Measurements from ENCODE around the gene FLYWCH2.
"Not testable (repeated sequence)": the region's sequence is repeated elsewhere in the genome, so short reads cannot be mapped to it uniquely, and the experiment has no call there.

FLYWCH2 gene

GRCh38 chr16:2907084-2907753 is 24.2 kb downstream of the FLYWCH2 start:
- not testable (repeated sequence) for H3K36me3 ChIP-seq (ENCODE audit: insufficient read depth); H3K27ac ChIP-seq; H3K9ac ChIP-seq; H4K20me1 ChIP-seq (ENCODE audit: insufficient read depth); H3K4me3 ChIP-seq (IDR thresholded peaks at IDR 0.05; ENCODE audit: insufficient read depth, low read depth, low read length); H3K79me2 ChIP-seq (ENCODE audit: insufficient read depth, low read depth)
- peak overlapping the region; percentile 27; the same call in 1 of the 2 replicates for H2AFZ ChIP-seq (ENCODE audit: low read depth)
- peaks cover 26% of the 10 kb centered on the region for H3K27me3 ChIP-seq (ENCODE audit: insufficient read depth, low read depth)
- peaks cover 33% of the 10 kb centered on the region for H3K4me1 ChIP-seq (ENCODE audit: low read depth, poor library complexity, severe bottlenecking)
- H3K4me2 ChIP-seq: peak overlapping the region; percentile 53
- TF ChIP-seq, protein P1, sequence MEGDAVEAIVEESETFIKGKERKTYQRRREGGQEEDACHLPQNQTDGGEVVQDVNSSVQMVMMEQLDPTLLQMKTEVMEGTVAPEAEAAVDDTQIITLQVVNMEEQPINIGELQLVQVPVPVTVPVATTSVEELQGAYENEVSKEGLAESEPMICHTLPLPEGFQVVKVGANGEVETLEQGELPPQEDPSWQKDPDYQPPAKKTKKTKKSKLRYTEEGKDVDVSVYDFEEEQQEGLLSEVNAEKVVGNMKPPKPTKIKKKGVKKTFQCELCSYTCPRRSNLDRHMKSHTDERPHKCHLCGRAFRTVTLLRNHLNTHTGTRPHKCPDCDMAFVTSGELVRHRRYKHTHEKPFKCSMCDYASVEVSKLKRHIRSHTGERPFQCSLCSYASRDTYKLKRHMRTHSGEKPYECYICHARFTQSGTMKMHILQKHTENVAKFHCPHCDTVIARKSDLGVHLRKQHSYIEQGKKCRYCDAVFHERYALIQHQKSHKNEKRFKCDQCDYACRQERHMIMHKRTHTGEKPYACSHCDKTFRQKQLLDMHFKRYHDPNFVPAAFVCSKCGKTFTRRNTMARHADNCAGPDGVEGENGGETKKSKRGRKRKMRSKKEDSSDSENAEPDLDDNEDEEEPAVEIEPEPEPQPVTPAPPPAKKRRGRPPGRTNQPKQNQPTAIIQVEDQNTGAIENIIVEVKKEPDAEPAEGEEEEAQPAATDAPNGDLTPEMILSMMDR (conservative IDR thresholded peaks at IDR 0.05; ENCODE audit: low read depth, low read length): peak; percentile 68

- TF ChIP-seq, protein P1 (conservative IDR thresholded peaks at IDR 0.05; ENCODE audit: low read depth, low read length): no peak
These were observed 27.5 kb downstream of the FLYWCH2 start for GRCh38 chr16:2910441-2910969.

GRCh38 chr16:2911638-2912329 is 28.8 kb downstream of the FLYWCH2 start, which contains the start of gene FLYWCH1:
TSS of gene FLYWCH1 (plus strand) at chr16:2911931. CDS start at chr16:2929686, 17,755 bp downstream.
- H3K36me3 ChIP-seq (ENCODE audit: insufficient read depth): no peaks in the 10 kb centered on the region
- peak within 1 kb of the TSS; percentile 31; the same call in 1 of the 2 replicates for H3K9ac ChIP-seq
- H3K27me3 ChIP-seq (ENCODE audit: insufficient read depth, low read depth): peaks cover 26% of the 10 kb centered on the region
- H3K4me1 ChIP-seq (ENCODE audit: low read depth, poor library complexity, severe bottlenecking): peaks cover 63% of the 10 kb centered on the region
- H3K79me2 ChIP-seq (ENCODE audit: insufficient read depth, low read depth): peaks cover 10% of the 10 kb centered on the region; the same call in 1 of the 2 replicates
- peak within 1 kb of the TSS; percentile 80 for H3K4me2 ChIP-seq
- peak within 1 kb of the TSS; percentile 78 for H2AFZ ChIP-seq (ENCODE audit: low read depth)
- TF ChIP-seq, protein P1 (conservative IDR thresholded peaks at IDR 0.05; ENCODE audit: low read depth, low read length): no peak
- no peak within 1 kb of the TSS for H3K27ac ChIP-seq
- no peak within 1 kb of the TSS for H3K4me3 ChIP-seq (IDR thresholded peaks at IDR 0.05; ENCODE audit: insufficient read depth, low read depth, low read length)
- H4K20me1 ChIP-seq (ENCODE audit: insufficient read depth): no peaks in the 10 kb centered on the region

More at GRCh38 chr16:2910441-2910969, 27.5 kb downstream of the FLYWCH2 start:
- no peak overlapping the region for H3K9ac ChIP-seq
- H3K27me3 ChIP-seq (ENCODE audit: insufficient read depth, low read depth): peaks cover 26% of the 10 kb centered on the region
- no peak overlapping the region for H3K27ac ChIP-seq
- H3K4me2 ChIP-seq: no peak overlapping the region
- H2AFZ ChIP-seq (ENCODE audit: low read depth): no peak overlapping the region
- peaks cover 10% of the 10 kb centered on the region; the same call in 1 of the 2 replicates for H3K79me2 ChIP-seq (ENCODE audit: insufficient read depth, low read depth)
- H3K4me3 ChIP-seq (IDR thresholded peaks at IDR 0.05; ENCODE audit: insufficient read depth, low read depth, low read length): no peak overlapping the region
- no peaks in the 10 kb centered on the region for H4K20me1 ChIP-seq (ENCODE audit: insufficient read depth)
- H3K36me3 ChIP-seq (ENCODE audit: insufficient read depth): no peaks in the 10 kb centered on the region
- peaks cover 59% of the 10 kb centered on the region for H3K4me1 ChIP-seq (ENCODE audit: low read depth, poor library complexity, severe bottlenecking)

GRCh38 chr16:2912330-2913199 is 29.6 kb downstream of the FLYWCH2 start:
- Histone ChIP-seq H3K4me2 (peak overlapping the region; percentile 80), H2AFZ (ENCODE audit: low read depth) (peak overlapping the region; percentile 78; the same call in 1 of the 2 replicates), H3K9ac (peak overlapping the region; percentile 31; the same call in 1 of the 2 replicates), H3K27me3 (ENCODE audit: insufficient read depth, low read depth) (peaks cover 26% of the 10 kb centered on the region), H4K20me1 (ENCODE audit: insufficient read depth) (no peaks in the 10 kb centered on the region), H3K79me2 (ENCODE audit: insufficient read depth, low read depth) (peaks cover 10% of the 10 kb centered on the region; the same call in 1 of the 2 replicates), H3K4me3 (IDR thresholded peaks at IDR 0.05; ENCODE audit: insufficient read depth, low read depth, low read length) (no peak overlapping the region), H3K36me3 (ENCODE audit: insufficient read depth) (no peaks in the 10 kb centered on the region), H3K27ac (no peak overlapping the region), H3K4me1 (ENCODE audit: low read depth, poor library complexity, severe bottlenecking) (peaks cover 59% of the 10 kb centered on the region)
- TF ChIP-seq, protein P1 (conservative IDR thresholded peaks at IDR 0.05; ENCODE audit: low read depth, low read length): no peak

Measured in KMS-11 (cell line).